Heart left ventricle (tissue), 16 donors: ENCODE measurements around the gene SLC13A4. TPM values are rescaled to one million over a fixed set of nuclear protein-coding genes. Genes with fewer than 3 reads are reported as not detected.

Source experiments
- ATAC-seq, 4 donors: fragments of 200-7000 bp; cut with Tn5 transposase; one replicate each; pipeline ENCODE4 v1.9.1; 2020 to 2022; ENCODE audit warnings: moderate library complexity in 4 of 4, mild to moderate bottlenecking in 3 of 4, moderate number of reproducible peaks in 1 of 4
- DNase-seq, 5 donors: peaks; one replicate each; pipeline ENCODE4 v3.0.0-alpha.2; 2020
- H3K27ac ChIP-seq, 12 donors: fragments of 200-600 bp; sonication (generic) in 4 of 12; one replicate each; pipeline versions ENCODE4 v1.5.0 to v1.8.0; 2016 to 2022; ENCODE audit warnings: mild to moderate bottlenecking in 2 of 12
- H3K27me3 ChIP-seq, 9 donors: fragments of 200-600 bp; sonication (generic) in 2 of 9; one replicate each; pipeline versions ENCODE4 v1.5.1 to v1.8.0; 2016 to 2022; ENCODE audit warnings: mild to moderate bottlenecking in 3 of 9
- H3K36me3 ChIP-seq, 9 donors: fragments of 200-600 bp; sonication (generic) in 2 of 9; one replicate each; pipeline versions ENCODE4 v1.5.0 to v1.8.0; 2018 to 2022; ENCODE audit warnings: mild to moderate bottlenecking in 2 of 9
- H3K4me1 ChIP-seq, 12 donors: fragments of 200-600 bp; sonication (generic) in 4 of 12; one replicate each; pipeline versions ENCODE4 v1.5.0 to v1.8.0; 2016 to 2022; ENCODE audit warnings: mild to moderate bottlenecking in 3 of 12
- H3K4me3 ChIP-seq, 12 donors: fragments of 200-600 bp; sonication (generic) in 4 of 12; one replicate each; pipeline versions ENCODE4 v1.5.0 to v1.8.0; 2017 to 2022; ENCODE audit warnings: mild to moderate bottlenecking in 9 of 12, moderate library complexity in 4 of 12
- H3K9me3 ChIP-seq, 12 donors: fragments of 200-600 bp; sonication (generic) in 4 of 12; one replicate each; pipeline versions ENCODE4 v1.5.0 to v1.8.0; 2016 to 2022; ENCODE audit warnings: mild to moderate bottlenecking in 1 of 12
- CTCF ChIP-seq, 12 donors: fragments of 200-600 bp; sonication (generic) in 4 of 12; IDR thresholded peaks; one replicate each; pipeline versions ENCODE4 v1.5.0 to v1.8.0; 2018 to 2022; ENCODE audit warnings: antibody characterized with exemption in 12 of 12, mild to moderate bottlenecking in 5 of 12
- POLR2A ChIP-seq, 2 donors: fragments of 450-650 bp; IDR thresholded peaks; one replicate each; pipeline ENCODE4 v1.6.1; 2017; ENCODE audit warnings: antibody characterized with exemption in 2 of 2, mild to moderate bottlenecking in 2 of 2, moderate library complexity in 2 of 2
- WGBS, 4 donors: extraction: QIAGEN DNeasy Blood & Tissue Kit in 2 of 4; methylation state at CpG; one replicate each; pipeline versions ENCODE4 v1.1.5 to v1.1.7; 2013 to 2018; 5-methylcytosine and 5-hydroxymethylcytosine counted together
- intact Hi-C, 10 donors: fragments of 100-400 bp; cut with DNase I; formaldehyde crosslinking; loops; one replicate each; pipeline versions ENCODE4 v1.11.1 to v1.14.2; 2022
- polyA plus RNA-seq, 2 donors: library from polyadenylated mRNA; stranded (reverse); fragments of 200-250 nt; gene quantifications; one replicate each; pipeline ENCODE4 v1.2.3, GENCODE V29; 2013
- total RNA-seq, 9 donors: library from RNA; depleted of rRNA in 2 of 9; stranded (reverse); fragments of >200 nt in 2 of 9; fragmentation: NEBNext Ultra II Directional in 3 of 9; extraction: Animal tissue kit (Norgen Biotek cat#: 25700) in 3 of 9; gene quantifications; one replicate each; pipeline versions ENCODE4 v1.1.0 to v1.2.4, GENCODE V29; 2016 to 2023
- donor health status: ischemic (EF 13 %, LVEDD 7.1; RV severe dilation, severe dysfunction).
- donor health status: healthy with polysubstance abuse.
- donor health status: DM: no; HTN: yes; CAD: no.
- donor health status: DM: no; HTN: no; CAD: no.
- donor health status: ischemic (EF 25% LVEDD 6.9; RV normal size, moderate dysfunction).
- donor health status: ischemic (EF 25% LVEDD 5.7; RV mildly dilated, moderate dysfunction).
- donor health status: healthy.
- donor health status: DM: yes; HTN: yes; CAD: no.
- donor health status: ischemic (EF 35%, LVEDD 5.7; RV mildly dilated, moderate dysfunction).
- donor health status: nonischemic (EF 11% LVEDD 7.7; RV severe dilation, severe dysfunction).
- donor health status: DM: yes; HTN: yes; CAD: no.
- donor health status: PGD.
- donor health status: ischemic (EF 29% LVEDD 5.4; RV normal size, mild dysfunction).
- donor health status: nonischemic (EF 23%, LVEDD 6.1; RV moderate dilation, normal function).

SLC13A4 gene
- total and polyA plus RNA-seq, 11 donors: 0.08 to 1.5 (median 0.46) TPM; not detected in 1

DNA sequence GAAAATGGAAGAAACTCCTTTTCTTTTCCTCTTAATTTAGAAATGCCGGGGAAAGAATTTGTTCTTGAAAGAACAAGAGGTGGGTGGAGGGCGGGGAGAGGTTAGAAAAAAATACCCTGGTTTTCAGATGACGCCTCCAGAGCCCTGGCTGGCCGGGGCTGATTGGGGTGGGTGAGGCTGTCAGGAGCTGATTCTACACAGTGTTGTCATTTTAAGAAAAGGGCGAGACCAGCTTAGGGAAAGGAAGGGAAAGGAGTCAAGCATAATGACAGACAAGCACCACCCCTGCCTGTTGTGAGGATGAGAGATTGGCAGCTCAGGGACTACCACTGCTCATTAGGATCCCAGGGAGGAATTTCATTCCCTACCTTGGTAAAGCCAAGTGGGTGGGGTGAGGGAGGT lies 30.5 kb upstream of the SLC13A4 start:
- Histone ChIP-seq H3K4me1 (peaks cover 0 to 45% (median 8%) of the 10 kb centered on the region in 12 donors), H3K27me3 (no peaks in the 10 kb centered on the region), H3K4me3 (peak overlapping the region in 10 of 12 donors; percentile 11 to 44 (median 27)), H3K36me3 (no peaks in the 10 kb centered on the region), H3K27ac (peak overlapping the region; percentile 36 to 89 (median 74)), H3K9me3 (no peaks in the 10 kb centered on the region)
- no peak for TF ChIP-seq CTCF (IDR thresholded peaks at IDR 0.05)
- TF ChIP-seq POLR2A (IDR thresholded peaks at IDR 0.05): peak in 1 of 2 donors; percentile 25
- DNase-seq (peak in 3 of 5 donors; percentile 52 to 56 (median 53)), ATAC-seq (peak; percentile 49 to 72 (median 62))
- WGBS, 4 donors: 34 to 54% (median 48%) methylated on average over 5 of the region's 5 CpGs
- intact Hi-C loops: loop anchor here in 3 of 10 donors (5.0 kb wide), 1 partner anchor 86 kb away; no protein-coding TSS in a partner anchor

- TF ChIP-seq POLR2A (IDR thresholded peaks at IDR 0.05) (peak in 1 of 2 donors; percentile 11), CTCF (IDR thresholded peaks at IDR 0.05) (no peak)
- 49 to 62% (median 54%) methylated on average over 8 of the region's 8 CpGs for WGBS, 4 donors
- ATAC-seq (peak; percentile 27 to 55 (median 44)), DNase-seq (peak in 4 of 5 donors; percentile 41 to 59 (median 51))
- Histone ChIP-seq H3K27ac (peak overlapping the region; percentile 36 to 89 (median 74)), H3K36me3 (no peaks in the 10 kb centered on the region), H3K27me3 (no peaks in the 10 kb centered on the region), H3K9me3 (no peaks in the 10 kb centered on the region), H3K4me3 (peak overlapping the region in 10 of 12 donors; percentile 11 to 44 (median 27)), H3K4me1 (peaks cover 0 to 45% (median 8%) of the 10 kb centered on the region in 12 donors)
- intact Hi-C loops: loop anchor here in 3 of 10 donors (5.0 kb wide), 1 partner anchor 86 kb away; no protein-coding TSS in a partner anchor
These were observed 29.9 kb upstream of the SLC13A4 start for GRCh38 chr7:135757719-135758411.

GRCh38 chr7:135756191-135756590 lies 28.2 kb upstream of the SLC13A4 start:
- H3K4me3 ChIP-seq: no peak overlapping the region
- peaks cover 0 to 36% (median 8%) of the 10 kb centered on the region in 12 donors for H3K4me1 ChIP-seq
- H3K9me3 ChIP-seq: no peaks in the 10 kb centered on the region
- TF ChIP-seq POLR2A (IDR thresholded peaks at IDR 0.05) (no peak), CTCF (IDR thresholded peaks at IDR 0.05) (no peak)
- ATAC-seq: no peak
- H3K27ac ChIP-seq: peak overlapping the region in 2 of 12 donors; percentile 1 to 58
- DNase-seq: no peak
- H3K27me3 ChIP-seq: no peaks in the 10 kb centered on the region
- H3K36me3 ChIP-seq: no peaks in the 10 kb centered on the region
- 65 to 79% (median 72%) methylated on average over 5 of the region's 5 CpGs for WGBS, 4 donors
- intact Hi-C loops: loop anchor here in 3 of 10 donors (5.0 kb wide), 1 partner anchor 84 kb away; no protein-coding TSS in a partner anchor

DNA sequence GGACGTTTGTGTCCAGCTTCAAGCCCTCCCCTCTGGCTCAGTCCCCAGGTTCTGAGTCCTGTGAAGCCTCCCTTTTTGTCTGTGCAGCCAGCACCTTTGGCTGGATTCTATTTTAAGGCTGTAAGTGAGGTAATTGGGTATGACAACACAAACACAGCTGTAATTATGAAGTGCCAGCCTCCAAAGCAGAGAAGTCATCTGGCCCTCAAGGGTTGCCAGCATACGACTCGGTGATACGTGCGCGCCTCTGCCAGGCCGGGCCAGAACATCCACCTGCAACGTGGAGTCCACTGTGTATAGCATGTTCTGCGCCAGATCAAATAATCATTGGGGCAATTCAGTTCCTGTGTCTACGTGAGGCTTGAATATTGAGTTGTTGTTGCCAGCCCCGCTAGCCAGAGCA lies 27.4 kb upstream of the SLC13A4 start:
- WGBS, 4 donors: 53 to 69% (median 64%) methylated on average over 11 of the region's 11 CpGs
- intact Hi-C loops: loop anchor here in 3 of 10 donors (5.0 kb wide), 1 partner anchor 83 kb away; no protein-coding TSS in a partner anchor
- peaks cover 0 to 36% (median 8%) of the 10 kb centered on the region in 12 donors for H3K4me1 ChIP-seq

More for the DNA sequence above, 27.4 kb upstream of the SLC13A4 start:
- peak overlapping the region in 9 of 12 donors; percentile 1 to 60 (median 41) for H3K27ac ChIP-seq
- TF ChIP-seq CTCF (IDR thresholded peaks at IDR 0.05) (peak in 2 of 12 donors; percentile 13 to 25), POLR2A (IDR thresholded peaks at IDR 0.05) (no peak)
- ATAC-seq (peak; percentile 71 to 85 (median 82)), DNase-seq (peak in 4 of 5 donors; percentile 42 to 73 (median 60))
- no peak overlapping the region for H3K4me3 ChIP-seq
- no peaks in the 10 kb centered on the region for H3K27me3 ChIP-seq
- no peaks in the 10 kb centered on the region for H3K9me3 ChIP-seq
- no peaks in the 10 kb centered on the region for H3K36me3 ChIP-seq
